CD4-positive, alpha-beta T cell treated with Interleukin-17A for 1 hour (primary cell): Measurements from ENCODE around the gene MRPL14.
"Not testable (repeated sequence)": the region's sequence is repeated elsewhere in the genome, so short reads cannot be mapped to it uniquely, and the experiment has no call there.

Source experiments
- DNase-seq: peaks from one replicate; pipeline ENCODE4 v3.0.0-alpha.2; 2020

Gene MRPL14

DNA sequence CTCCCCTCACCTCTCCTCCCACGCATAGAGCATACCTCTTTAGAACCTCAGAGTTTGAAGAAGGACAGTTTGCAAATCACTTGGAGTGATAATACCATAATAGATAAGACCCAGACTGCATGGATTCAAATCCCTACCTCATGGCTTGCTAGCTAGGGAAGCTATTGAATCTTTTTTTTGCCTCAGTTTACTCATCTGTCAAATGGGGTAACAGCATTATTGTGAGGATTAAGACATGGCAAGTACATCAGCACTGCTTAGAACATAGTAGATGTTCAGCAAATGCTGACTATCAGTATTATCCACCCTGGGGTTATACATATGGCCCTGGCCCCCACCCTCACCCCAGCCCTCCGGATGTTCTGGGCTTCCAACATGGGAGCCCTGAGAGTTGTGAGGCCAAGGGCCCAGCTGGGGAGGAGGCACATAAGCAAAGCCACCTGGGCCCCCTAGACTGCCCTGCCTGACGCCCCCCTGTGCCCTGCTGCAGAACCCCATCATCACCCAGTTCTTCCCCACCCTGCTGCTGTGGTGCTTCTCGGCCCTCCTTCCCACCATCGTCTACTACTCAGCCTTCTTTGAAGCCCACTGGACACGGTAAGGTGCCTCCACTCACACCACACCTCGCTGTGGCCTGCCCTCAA is 22.2 kb upstream of the MRPL14 start:
- DNase-seq: no peak

DNA sequence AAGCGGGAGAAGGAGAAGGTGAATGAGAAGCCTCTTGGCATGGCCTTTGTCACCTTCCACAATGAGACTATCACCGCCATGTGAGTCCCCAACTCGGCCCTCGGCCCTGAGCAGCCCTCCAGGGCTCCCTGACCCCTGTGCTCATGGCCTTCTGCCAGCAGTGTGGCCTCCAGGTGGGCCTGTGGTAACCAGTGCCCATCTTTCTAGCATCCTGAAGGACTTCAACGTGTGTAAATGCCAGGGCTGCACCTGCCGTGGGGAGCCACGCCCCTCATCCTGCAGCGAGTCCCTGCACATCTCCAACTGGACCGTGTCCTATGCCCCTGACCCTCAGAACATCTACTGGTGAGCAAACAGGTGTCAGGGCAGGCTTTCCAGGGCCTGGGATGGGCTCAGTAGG is 21.1 kb upstream of the MRPL14 start:
- no peak for DNase-seq

- DNase-seq: no peak
Observed at GRCh38 chr6:44147256-44147655, 20.0 kb upstream of the MRPL14 start.

- DNase-seq: no peak
Observed at GRCh38 chr6:44146685-44147084, 19.4 kb upstream of the MRPL14 start.

- DNase-seq: no peak
Observed at GRCh38 chr6:44145839-44146238, 18.6 kb upstream of the MRPL14 start.

GRCh38 chr6:44144536-44144935 is 17.3 kb upstream of the MRPL14 start:
- not testable (repeated sequence) for DNase-seq

GRCh38 chr6:44143731-44144130 is 16.5 kb upstream of the MRPL14 start:
- no peak for DNase-seq

DNA sequence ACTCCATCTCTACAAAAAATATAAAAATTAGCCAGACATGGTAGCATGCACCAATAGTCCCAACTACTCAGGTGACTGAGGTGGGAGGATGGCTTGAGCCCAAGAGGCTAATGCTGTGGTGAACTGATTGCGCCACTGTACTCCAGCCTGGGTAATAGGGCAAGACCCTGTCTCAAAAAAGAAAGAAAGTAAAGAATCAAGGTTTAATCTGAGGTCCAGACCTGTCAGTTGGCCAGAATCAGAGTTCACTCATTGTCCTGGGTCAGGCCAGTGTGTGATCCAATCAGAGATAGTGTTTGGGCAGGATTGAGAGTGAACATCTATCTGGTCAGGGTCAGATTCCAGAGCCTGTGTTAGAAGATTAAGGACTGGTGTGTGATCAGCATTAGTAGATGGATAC is 15.6 kb upstream of the MRPL14 start:
- DNase-seq: no peak

GRCh38 chr6:44139351-44139743 is 12.1 kb upstream of the MRPL14 start:
- no peak for DNase-seq

GRCh38 chr6:44138717-44139350 is 11.6 kb upstream of the MRPL14 start:
- no peak for DNase-seq

DNA sequence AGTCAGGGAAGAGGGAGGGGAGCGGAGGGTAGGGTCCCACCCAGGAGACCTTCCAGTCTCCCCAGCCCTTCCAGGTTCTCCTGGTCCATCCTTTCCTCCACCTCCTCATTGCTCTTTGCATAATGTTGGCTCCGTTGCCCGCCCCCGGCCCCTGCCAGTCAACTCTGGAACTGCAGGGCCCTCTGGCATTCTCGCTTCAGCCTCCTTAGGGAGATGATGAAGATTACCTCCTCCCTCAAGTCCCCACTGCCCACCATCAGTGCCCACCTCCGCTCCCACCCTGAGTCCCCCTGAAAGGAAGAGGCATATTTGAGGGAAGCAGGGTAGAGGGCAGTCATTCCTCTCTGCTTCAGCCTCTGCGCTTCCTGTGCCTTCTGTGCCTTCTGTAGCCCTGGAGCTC is 8.6 kb upstream of the MRPL14 start:
- DNase-seq: no peak

DNA sequence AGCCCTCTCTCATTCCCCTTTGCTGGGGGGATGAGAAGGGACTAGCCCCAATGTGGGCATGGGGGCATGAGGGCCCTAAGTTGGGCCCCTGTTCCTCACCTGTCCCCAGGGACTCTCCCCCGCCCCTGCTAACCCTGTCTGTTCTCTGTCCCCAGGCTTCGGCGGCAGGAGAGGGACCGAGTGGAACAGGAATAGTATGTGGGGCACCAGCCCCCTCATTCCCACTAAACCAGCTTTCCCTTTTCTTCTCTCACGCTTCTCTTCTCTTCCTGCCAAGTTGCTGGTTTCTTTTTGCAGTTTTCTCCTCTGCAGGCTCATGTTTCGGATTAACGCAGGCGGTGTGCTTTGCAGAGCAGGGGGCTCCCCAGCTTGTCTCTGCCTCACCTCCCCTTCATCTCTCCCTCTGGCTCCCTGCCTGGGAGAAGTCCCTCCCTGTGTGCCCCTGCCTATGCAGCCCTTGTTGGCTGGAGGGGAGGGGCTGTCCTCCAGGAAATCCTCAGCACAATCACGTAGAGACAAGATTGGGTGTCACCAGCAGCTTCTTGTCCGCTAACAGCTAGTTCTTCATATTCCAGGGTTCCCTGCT is 8.0 kb upstream of the MRPL14 start:
- no peak for DNase-seq

GRCh38 chr6:44133981-44134711 is 6.9 kb upstream of the MRPL14 start:
- no peak for DNase-seq

- DNase-seq: no peak
Observed at GRCh38 chr6:44133003-44133931, 6.0 kb upstream of the MRPL14 start.

- DNase-seq: no peak
Observed at GRCh38 chr6:44132476-44132875, 5.2 kb upstream of the MRPL14 start.

DNA sequence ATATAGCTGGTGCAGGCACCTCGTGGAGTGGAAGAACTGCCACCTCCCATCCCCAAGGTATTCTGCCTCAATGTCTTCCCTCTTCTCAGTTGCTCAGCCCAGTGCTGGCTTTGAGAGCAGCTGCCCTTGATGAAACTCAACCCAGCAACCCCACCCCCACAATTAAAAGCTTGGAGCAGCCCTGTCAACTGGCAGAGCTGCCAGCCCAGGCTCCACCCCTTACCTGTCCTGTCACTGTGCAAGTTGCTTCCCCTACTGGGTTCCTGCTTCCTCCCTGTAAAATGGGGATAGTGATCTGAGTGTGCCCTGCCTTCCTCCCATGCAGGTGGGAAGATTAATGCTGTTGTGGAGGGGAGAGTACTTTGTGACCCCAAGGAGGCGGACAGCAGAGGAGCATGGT is 4.6 kb upstream of the MRPL14 start:
- no peak for DNase-seq

DNA sequence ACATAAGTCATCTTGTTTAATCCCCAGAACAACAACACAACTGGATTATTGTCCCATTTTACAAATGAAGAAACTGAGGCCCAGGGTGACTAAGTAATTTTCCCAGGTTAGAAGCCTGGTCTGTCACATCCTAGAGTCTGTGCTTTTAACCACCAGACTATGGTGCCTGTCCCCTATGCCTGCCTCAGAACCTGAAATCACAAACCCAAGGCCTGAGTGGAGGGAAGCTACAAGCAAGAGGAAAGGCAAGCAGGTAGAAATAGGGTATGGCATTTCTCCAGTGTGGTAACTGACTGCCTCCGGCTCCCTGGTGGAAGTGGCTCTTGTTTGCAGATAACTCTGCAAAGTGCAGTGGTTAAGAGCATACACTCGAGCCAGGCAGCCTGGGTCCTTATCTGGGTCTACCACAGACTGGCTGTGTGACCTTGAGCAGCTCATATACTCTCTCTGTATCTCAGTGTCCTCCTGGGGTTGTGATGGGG is 2.6 kb upstream of the MRPL14 start:
- DNase-seq: no peak

- no peak for DNase-seq
Observed at GRCh38 chr6:44128020-44128917, 1.0 kb upstream of the MRPL14 start.

GRCh38 chr6:44126320-44127149 is 717 bp downstream of the MRPL14 start:
- DNase-seq: peak; percentile 79

GRCh38 chr6:44123544-44123943 is 3.7 kb downstream of the MRPL14 start:
- peak; percentile 22 for DNase-seq

- peak; percentile 56 for DNase-seq
Observed at GRCh38 chr6:44122801-44123200, 4.5 kb downstream of the MRPL14 start.
